SK-N-MC (cell line): ENCODE data around the gene HSD17B7.
"Not testable (repeated sequence)": the region's sequence is repeated elsewhere in the genome, so short reads cannot be mapped to it uniquely, and the experiment has no call there.

ENCODE experiments used
- EZH2 ChIP-seq: fragments of 200-600 bp; sonication (generic); IDR thresholded peaks from one replicate; pipeline ENCODE4 v1.6.1; 2017; ENCODE audit warnings: antibody characterized with exemption
- FOXP2 ChIP-seq: optimal IDR thresholded peaks from 2 replicates; pipeline ENCODE3; 2011; ENCODE audit warnings: mild to moderate bottlenecking, moderate library complexity; ENCODE audit not compliant: insufficient read depth; ENCODE audit errors: extremely low read length, control extremely low read depth
- POLR2AphosphoS5 ChIP-seq: IDR thresholded peaks from 2 replicates; pipeline ENCODE4 v1.6.1; 2012; ENCODE audit warnings: mild to moderate bottlenecking, low read depth, low read length, borderline replicate concordance

- TF ChIP-seq POLR2AphosphoS5, EZH2, FOXP2: not testable (repeated sequence)
These were observed 28.2 kb downstream of the HSD17B7 start for GRCh38 chr1:162818666-162819065.
